ENCODE data around the gene LAMP1.
"Not testable (repeated sequence)": the region's sequence is repeated elsewhere in the genome, so short reads cannot be mapped to it uniquely, and the experiment has no call there.

LAMP1 gene

DNA sequence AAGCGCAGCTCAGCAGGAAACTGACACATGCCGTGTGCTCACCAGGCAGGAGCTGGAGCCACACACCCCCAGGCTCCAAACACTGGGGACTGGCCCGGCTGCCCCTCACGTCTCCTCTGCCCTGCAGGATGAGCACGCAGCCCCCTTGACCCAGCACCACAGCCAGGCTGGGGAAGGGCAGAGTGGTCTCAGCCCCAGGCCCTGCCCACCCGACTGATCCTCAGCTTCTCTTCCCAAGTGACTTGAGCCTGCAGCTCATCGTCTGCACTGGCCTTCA lies 46.6 kb downstream of the LAMP1 start:
- TF ChIP-seq, protein P1, sequence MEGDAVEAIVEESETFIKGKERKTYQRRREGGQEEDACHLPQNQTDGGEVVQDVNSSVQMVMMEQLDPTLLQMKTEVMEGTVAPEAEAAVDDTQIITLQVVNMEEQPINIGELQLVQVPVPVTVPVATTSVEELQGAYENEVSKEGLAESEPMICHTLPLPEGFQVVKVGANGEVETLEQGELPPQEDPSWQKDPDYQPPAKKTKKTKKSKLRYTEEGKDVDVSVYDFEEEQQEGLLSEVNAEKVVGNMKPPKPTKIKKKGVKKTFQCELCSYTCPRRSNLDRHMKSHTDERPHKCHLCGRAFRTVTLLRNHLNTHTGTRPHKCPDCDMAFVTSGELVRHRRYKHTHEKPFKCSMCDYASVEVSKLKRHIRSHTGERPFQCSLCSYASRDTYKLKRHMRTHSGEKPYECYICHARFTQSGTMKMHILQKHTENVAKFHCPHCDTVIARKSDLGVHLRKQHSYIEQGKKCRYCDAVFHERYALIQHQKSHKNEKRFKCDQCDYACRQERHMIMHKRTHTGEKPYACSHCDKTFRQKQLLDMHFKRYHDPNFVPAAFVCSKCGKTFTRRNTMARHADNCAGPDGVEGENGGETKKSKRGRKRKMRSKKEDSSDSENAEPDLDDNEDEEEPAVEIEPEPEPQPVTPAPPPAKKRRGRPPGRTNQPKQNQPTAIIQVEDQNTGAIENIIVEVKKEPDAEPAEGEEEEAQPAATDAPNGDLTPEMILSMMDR (IDR thresholded peaks at IDR 0.05; ENCODE audit: borderline replicate concordance, control extremely low read depth, extremely low read depth, insufficient read depth, missing control alignments) = no peak
- DNase-seq (ENCODE audit: low spot score) = no peak
- in situ Hi-C loops (cut with MboI; ENCODE audit: low sequenced_read_pairs, unreplicated experiment) = no loop called here

DNA sequence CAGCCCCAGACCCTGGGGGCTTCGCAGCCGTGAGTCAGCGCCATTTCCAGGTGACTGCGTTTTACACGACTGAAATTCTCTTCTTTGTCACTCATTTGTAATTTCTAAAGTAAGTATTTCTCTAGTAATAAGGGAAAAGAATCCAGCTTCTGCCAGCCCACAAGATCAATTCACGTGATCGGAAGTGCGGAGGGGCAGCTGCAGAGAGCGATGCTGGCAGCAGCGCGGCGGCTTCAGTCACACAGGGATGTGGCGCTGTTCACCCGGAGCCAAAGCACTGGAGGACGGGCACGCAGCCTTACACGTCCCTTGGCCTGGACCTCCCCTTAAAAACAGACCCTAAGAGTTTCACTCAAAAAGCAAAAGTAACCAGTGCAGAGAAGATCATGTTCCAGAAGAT lies 48.4 kb downstream of the LAMP1 start:
- in situ Hi-C loops (cut with MboI; ENCODE audit: low sequenced_read_pairs, unreplicated experiment) = no loop called here
- DNase-seq (ENCODE audit: low spot score) = no peak
- TF ChIP-seq, protein P1 (IDR thresholded peaks at IDR 0.05; ENCODE audit: borderline replicate concordance, control extremely low read depth, extremely low read depth, insufficient read depth, missing control alignments) = no peak

DNA sequence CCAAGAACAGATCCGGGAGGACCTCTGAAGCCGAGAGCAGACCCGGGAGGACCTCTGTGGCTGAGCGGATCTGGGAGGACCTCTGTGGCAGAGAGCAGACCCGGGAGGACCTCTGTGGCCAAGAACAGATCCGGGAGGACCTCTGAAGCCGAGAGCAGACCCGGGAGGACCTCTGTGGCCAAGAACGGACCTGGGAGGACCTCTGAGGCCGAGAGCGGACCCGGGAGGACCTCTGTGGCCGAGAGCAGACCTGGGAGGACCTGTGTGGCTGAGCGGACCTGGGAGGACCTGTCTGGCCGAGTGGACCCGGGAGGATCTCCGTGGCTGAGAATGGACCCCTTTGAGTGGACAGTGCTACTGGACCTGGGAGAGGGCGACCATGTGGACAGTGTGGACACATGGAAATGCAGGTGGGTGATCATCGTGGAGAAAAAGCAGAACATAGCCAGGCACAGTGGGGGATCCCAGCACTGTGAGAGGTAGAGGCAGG lies 50.7 kb downstream of the LAMP1 start:
- in situ Hi-C loops (cut with MboI; ENCODE audit: low sequenced_read_pairs, unreplicated experiment) = not testable (repeated sequence)

DNA sequence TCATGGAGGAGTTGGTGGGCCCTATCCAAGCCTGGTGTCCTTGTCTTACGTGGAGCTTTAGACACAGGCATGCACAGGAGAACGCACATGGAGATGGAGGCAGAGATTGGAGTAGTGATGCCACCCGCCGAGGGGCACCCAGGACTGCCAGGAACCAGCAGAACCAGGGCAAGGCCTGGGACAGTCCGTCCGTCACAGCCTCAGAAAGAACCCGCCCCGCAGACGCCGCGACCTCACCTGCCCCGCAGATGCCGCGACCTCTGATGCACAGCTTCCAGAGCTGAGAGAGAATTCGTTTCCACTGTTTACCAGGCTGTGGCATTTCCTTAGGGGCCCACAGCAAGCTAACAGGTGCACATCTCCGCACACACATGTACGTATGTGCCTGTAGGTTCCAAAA lies 51.6 kb downstream of the LAMP1 start:
- in situ Hi-C loops (cut with MboI; ENCODE audit: low sequenced_read_pairs, unreplicated experiment) = no loop called here
- DNase-seq (ENCODE audit: low spot score) = no peak
- TF ChIP-seq, protein P1 (IDR thresholded peaks at IDR 0.05; ENCODE audit: borderline replicate concordance, control extremely low read depth, extremely low read depth, insufficient read depth, missing control alignments) = no peak

More for the DNA sequence above, 50.7 kb downstream of the LAMP1 start:
- not testable (repeated sequence) for DNase-seq (ENCODE audit: low spot score)

DNA sequence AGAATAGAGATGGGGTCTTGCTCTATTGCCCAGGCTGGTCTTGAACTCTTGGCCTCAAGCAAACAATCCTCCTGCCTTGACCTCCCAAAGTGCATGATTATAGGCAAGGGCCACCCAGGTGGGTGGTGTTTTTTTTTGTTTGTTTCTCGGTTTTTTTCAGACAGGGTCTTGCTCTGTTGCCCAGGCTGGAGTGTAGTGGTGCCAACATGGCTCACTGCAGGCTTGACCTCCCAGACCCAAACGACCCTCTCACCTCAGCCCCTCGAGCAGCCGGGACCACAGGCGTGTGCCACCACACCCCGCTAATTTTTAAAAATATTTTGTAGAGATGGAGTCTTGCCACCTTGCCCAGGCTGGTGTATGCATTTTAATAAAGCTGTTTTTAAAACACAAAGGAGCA lies 52.0 kb downstream of the LAMP1 start:
- DNase-seq (ENCODE audit: low spot score) = no peak
- TF ChIP-seq, protein P1 (IDR thresholded peaks at IDR 0.05; ENCODE audit: borderline replicate concordance, control extremely low read depth, extremely low read depth, insufficient read depth, missing control alignments) = no peak
- in situ Hi-C loops (cut with MboI; ENCODE audit: low sequenced_read_pairs, unreplicated experiment) = no loop called here

DNA sequence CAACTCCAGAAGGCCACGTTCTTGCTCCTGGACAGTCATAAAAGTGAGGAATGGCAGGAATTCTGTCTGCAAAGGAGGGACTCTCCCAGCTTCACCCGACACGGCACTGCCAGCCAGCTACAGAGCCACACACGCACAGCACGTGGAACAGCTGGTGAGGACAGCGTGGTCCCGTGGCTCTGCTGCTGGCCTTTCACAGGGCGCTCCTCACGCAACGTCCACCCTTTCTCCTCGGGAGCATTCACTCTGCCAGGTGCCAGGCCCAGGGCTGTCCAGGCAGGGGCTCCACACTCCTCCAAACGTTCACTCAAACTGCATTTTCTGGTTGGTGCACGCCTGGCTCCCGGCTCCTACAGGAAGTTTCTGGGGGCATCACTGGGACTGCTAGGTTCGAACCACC lies 52.5 kb downstream of the LAMP1 start:
- TF ChIP-seq, protein P1 (IDR thresholded peaks at IDR 0.05; ENCODE audit: borderline replicate concordance, control extremely low read depth, extremely low read depth, insufficient read depth, missing control alignments) = no peak
- DNase-seq (ENCODE audit: low spot score) = no peak
- in situ Hi-C loops (cut with MboI; ENCODE audit: low sequenced_read_pairs, unreplicated experiment) = no loop called here

DNA sequence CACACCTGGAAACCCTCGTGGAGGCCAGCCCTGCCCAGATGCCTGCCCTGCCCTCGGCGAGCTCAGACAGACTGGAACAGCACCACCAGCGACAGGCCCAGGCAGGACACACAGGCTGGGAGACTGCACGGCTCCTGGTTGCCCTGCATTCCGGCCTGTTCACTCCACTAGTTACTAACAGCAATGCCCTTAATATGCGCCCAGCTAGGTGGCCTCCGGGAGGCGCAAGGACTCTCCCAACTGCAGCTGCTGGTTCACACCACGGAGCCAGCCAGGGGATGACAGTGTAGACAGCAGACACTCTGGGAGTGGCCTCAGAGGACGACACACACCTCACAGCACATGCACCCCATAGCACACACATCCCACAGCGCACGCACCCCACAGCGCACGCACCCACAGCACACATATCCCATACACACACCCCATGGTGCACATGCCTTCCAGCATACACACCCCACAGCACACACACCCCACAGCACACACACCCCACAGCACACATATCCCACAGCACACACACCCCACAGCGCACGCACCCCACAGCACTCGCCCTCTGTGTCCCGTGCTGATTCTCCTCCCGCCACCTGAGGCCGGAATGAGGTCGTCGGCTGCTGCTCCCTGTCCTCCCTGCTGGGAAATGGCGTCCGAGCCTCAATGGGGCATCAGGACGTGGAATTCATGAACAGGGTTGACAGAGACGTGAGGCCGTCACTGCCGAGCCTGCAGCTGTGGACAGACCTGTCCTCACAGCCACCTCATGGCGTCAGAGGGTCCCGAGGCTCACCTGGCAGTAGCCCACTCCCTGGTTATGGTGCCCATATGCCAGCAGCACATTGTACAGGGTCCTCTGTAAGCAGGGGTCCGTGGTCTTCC lies 53.3 kb downstream of the LAMP1 start:
- DNase-seq (ENCODE audit: low spot score) = no peak
- in situ Hi-C loops (cut with MboI; ENCODE audit: low sequenced_read_pairs, unreplicated experiment) = no loop called here

More for the DNA sequence above, 53.3 kb downstream of the LAMP1 start:
- TF ChIP-seq, protein P1 (IDR thresholded peaks at IDR 0.05; ENCODE audit: borderline replicate concordance, control extremely low read depth, extremely low read depth, insufficient read depth, missing control alignments) = no peak

All from GM13976 (cell line).